GM10266 (cell line): ENCODE measurements around the gene METTL26.
A peak's percentile ranks its signal among the peaks of the same experiment; 100 is the strongest.

Source experiments
- DNase-seq: peaks from one replicate; pipeline ENCODE4 v3.0.0; 2012; ENCODE audit errors: extremely low spot score
- TF ChIP-seq, protein P1 (sequence below): IDR thresholded peaks from 2 replicates; pipeline ENCODE4 v1.5.1; 2012; ENCODE audit warnings: mild to moderate bottlenecking, low read depth; ENCODE audit not compliant: control insufficient read depth, insufficient read depth; ENCODE audit errors: missing control alignments

Gene METTL26

DNA sequence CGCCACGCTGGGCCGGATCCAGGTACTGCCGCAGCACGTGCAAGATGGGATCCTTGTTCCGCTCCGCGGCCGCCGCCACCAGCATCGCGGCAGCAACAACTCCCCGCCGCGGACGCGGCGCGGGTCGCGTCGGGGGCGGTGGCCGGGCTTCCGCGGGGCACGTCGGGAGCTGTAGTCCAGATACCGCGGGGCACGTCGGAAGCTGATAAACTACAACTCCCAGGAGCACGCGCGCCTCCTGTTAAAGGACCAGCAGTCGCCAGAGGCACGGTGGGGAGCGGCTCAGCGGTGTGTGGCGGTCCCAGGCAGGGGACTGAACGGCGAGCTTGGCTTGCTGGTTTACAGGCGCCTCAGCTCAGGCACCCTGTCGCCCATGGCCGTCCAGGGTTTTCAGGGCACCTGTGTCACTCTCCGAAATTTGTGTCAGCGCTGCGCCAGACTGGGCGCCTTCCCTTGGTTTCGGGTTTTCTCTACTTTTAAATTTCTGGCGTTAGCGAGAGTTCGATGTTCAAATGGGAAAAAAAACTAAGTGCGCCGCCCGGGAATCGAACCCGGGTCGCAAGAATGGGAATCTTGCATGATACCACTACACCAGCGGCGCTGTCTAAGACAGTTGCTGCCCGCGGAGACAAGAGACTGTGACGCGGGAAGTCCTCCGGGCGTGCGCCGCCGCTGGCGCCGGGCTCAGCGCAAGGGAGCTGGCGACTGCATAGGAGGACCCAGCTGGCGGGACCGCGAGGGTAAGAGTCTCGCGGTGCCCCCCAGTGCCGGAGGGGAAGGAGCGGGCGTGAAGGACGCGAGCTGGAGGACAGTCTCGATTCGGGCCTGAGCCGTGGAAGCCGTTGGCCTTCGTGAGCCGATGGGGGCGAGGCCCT, at the start of gene METTL26:
Gene METTL26, minus strand, starts transcription at position 100 of the 875 bp plus-strand sequence. Its CDS starts 15 bp downstream, at position 85.
- TF ChIP-seq, protein P1, sequence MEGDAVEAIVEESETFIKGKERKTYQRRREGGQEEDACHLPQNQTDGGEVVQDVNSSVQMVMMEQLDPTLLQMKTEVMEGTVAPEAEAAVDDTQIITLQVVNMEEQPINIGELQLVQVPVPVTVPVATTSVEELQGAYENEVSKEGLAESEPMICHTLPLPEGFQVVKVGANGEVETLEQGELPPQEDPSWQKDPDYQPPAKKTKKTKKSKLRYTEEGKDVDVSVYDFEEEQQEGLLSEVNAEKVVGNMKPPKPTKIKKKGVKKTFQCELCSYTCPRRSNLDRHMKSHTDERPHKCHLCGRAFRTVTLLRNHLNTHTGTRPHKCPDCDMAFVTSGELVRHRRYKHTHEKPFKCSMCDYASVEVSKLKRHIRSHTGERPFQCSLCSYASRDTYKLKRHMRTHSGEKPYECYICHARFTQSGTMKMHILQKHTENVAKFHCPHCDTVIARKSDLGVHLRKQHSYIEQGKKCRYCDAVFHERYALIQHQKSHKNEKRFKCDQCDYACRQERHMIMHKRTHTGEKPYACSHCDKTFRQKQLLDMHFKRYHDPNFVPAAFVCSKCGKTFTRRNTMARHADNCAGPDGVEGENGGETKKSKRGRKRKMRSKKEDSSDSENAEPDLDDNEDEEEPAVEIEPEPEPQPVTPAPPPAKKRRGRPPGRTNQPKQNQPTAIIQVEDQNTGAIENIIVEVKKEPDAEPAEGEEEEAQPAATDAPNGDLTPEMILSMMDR, result no peak
- peak; percentile 99 for DNase-seq

DNA sequence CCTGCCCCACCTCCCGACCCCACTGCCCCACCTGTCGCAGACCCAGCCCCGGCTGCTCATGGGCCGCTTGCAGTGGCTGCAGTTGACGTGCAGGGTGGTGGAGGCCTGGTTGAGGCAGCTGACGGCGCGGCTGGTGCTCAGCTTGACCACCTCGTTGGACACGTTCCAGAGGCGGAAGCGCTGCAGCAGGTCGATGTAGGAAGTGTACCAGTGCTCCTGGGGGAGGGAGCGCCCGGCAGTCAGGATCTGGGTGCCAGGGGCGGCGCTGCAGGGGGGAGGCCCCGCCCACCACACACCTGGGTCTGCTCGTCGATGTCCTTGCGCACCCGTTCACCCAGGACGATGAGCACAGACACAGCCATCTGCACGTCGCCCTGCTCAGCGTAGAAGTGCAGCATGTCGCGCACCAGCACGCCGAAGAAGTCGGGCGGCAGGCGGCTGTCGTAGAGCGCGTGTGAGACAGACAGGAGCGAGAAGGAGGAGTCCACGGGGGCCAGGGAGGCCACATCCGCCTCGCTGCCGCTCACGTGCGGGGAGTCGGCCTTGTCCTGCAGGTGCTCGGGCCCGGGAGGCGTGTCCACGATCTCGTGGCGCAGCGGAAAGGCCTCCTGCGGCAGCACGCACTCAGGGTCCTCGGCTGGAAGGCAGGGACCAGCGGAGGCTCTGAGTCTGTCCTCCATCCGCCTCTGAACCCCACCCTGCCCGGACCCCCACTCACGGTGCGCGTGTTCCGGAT, 49.0 kb upstream of the METTL26 start:
- TF ChIP-seq, protein P1, result no peak

DNA sequence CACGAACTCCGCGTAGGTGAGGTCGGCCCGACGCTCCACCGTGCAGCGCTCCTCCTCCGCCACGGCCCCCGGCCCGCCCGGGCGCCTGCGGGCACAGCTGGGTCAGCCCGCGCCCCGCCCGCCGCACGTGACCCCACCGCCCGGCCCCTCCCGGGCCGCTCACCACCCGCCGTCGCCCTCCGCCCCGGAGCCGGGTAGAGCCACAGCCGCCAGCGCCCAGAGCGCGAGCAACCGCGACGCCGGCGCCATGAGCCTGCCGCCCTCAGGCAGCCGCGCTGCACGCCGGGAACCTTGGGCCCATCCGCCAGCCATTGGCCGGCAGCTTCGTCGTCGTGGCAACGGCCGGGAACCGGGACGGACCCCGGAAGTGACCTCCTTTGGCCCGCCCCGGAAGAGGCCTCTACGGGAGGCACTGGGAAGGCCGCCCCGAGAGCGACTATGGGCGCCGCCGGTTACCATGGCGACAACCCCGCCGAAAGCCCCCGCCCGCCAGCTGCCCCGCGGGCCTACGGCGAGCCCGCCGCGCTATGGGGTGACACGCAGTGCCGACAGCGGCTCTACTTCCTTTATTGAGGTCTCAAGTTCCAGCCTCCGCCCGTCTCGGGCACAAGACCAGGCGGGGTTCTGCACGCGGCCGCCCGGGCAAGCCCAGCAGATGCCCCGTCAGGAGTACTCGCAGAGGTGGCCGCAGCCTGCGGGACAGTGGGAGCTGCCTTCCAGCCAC, 48.1 kb upstream of the METTL26 start, which contains the start of gene JMJD8:
Gene JMJD8, minus strand, starts transcription at position 264 of the 724 bp plus-strand sequence. Its CDS starts 15 bp downstream, at position 249.
- peak; percentile 99 for DNase-seq
- TF ChIP-seq, protein P1, result no peak

More for the DNA sequence above, 49.0 kb upstream of the METTL26 start:
- no peak for DNase-seq

DNA sequence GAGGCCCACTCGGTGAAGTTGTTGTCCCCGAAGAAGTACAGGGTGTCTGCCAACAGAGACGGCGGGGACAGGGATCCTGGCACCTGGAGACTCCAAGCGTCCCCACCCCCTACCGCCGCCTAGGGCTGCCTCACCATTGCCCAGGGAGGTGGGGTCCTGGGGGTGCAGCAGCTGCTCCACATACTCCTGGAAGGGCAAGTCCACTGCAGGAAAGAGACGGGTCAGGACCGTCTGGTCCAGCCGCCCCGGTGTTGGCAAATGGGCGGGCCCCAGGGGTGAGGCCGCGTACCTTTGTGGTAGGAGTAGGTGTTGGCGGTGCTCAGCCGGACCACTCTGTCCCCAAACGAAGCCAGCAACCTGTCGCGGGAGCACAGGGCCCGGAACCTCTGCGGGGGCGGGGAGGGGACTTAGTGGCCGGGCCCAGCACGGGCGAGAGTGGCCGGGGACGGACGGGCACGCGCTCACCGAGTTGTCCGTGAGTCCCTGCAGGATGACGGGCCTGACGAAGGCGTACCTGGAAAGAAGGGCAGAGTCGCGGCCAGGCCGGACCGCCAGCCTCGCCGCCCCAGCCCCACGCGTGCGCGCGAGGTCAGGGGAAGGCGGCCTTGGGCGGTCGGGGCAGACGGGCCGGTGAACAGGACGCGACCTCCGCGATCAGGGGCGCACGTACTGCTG, 47.4 kb upstream of the METTL26 start:
- TF ChIP-seq, protein P1, result no peak
- DNase-seq, result no peak

DNA sequence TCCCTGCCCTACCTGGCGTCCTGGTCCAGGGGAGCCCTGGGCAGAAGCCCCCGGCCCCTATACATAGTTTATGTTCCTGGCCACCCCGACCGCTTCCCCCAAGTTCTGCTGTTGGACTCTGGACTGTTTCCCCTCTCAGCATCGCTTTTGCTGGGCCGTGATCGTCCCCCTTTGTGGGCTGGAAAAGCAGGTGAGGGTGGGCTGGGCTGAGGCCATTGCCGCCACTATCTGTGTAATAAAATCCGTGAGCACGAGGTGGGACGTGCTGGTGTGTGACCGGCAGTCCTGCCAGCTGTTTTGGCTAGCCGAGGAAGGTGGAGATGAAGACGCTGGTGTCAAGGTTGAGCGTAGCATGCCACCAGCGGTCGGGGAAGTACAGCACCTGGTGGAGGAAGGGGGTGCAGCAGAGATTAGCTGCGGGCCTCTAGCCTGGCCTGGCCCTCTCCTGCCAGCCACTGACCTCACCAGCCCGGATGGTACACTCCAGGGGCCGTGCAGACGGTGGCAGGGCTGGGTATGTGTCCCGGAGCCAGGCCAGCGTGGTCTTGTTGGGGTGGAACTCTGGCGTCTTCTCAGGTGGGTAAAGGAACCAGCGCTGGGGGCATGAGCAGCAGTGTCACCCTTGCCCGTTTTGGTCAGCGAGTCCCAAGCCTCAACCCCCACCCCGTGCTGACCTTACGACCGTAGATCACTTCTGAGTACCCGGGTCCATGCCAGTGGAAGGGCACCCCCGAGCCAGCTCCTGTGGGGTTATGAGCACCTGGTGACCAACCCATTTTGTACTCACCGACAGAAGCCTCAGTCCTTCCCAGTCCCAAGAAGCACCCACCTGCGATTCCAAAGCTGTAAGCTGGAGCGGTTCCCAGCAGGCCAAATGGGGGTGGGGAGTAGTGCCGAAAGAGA, 46.6 kb upstream of the METTL26 start:
- DNase-seq, result no peak
- TF ChIP-seq, protein P1, result no peak

DNA sequence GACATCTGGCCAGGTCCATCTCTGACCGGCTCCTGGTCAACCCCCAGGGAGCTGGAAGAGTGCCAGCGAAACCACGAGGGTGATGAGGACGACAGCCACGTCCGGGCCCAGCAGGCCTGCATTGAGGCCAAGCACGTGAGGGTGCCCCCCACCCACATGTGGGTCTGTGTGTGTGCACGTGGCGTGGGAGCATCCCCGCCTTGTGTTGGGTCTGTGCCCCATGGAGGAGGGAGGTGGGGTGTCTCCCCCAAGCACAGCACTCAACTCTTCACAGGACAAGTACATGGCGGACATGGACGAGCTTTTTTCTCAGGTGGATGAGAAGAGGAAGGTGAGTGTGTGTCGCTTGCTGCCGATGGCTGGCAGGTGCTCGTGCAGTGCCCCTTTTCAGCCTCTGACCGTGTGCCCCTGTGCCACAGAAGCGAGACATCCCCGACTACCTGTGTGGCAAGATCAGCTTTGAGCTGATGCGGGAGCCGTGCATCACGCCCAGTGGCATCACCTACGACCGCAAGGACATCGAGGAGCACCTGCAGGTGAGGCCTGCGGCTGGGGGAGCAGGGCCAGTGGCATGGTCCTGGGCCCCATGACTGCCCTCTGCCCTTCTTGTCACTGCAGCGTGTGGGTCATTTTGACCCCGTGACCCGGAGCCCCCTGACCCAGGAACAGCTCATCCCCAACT, 45.8 kb upstream of the METTL26 start:
- TF ChIP-seq, protein P1, result no peak

More for the DNA sequence above, 45.8 kb upstream of the METTL26 start:
- no peak for DNase-seq
